Activated T-helper 1 cell treated with anti-CD3 and anti-CD28 coated beads, Interleukin-12 subunit alpha, Interleukin-12 subunit beta, Interleukin-2, Interleukin-4 antibody, amounts not matched to agents 30 ng/mL and 10 ng/mL and 1 ng/mL, durations not matched to agents 14 hours and 24 hours and 36 hours (primary cell): ENCODE measurements around the gene NAP1L5. TPM values are rescaled to one million over a fixed set of nuclear protein-coding genes. Genes with fewer than 3 reads are reported as not detected.

Experiments used
- DNase-seq: peaks from one replicate; pipeline ENCODE4 v3.0.0; 2021; ENCODE audit warnings: low spot score
- H3K27ac Mint-ChIP-seq: one replicate; pipeline ENCODE4 v1.8.0; 2021; ENCODE audit warnings: mild to moderate bottlenecking, mixed read lengths
- H3K27me3 Mint-ChIP-seq: one replicate; pipeline ENCODE4 v1.8.0; 2022; ENCODE audit warnings: mild to moderate bottlenecking, moderate library complexity, mixed read lengths; ENCODE audit not compliant: insufficient read depth
- H3K36me3 Mint-ChIP-seq: one replicate; pipeline ENCODE4 v1.8.0; 2021; ENCODE audit warnings: low read depth, mixed read lengths
- H3K4me1 Mint-ChIP-seq: one replicate; pipeline ENCODE4 v1.8.0; 2021; ENCODE audit warnings: low read depth, mixed read lengths
- H3K4me3 Mint-ChIP-seq: one replicate; pipeline ENCODE4 v1.8.0; 2021; ENCODE audit warnings: mild to moderate bottlenecking, moderate library complexity, mixed read lengths
- H3K9me3 Mint-ChIP-seq: one replicate; pipeline ENCODE4 v1.8.0; 2021; ENCODE audit warnings: mixed read lengths
- intact Hi-C: fragments of 100-400 bp; cut with micrococcal nuclease; formaldehyde crosslinking; loops from one replicate; pipeline ENCODE4 v1.15.1; 2024
- total RNA-seq: library from RNA; stranded (reverse); gene quantifications from 2 replicates; pipeline ENCODE4 v1.2.3, GENCODE V29; 2022

The NAP1L5 gene
- total RNA-seq, 1 donor from 2014 or later: 5.5 TPM

DNA sequence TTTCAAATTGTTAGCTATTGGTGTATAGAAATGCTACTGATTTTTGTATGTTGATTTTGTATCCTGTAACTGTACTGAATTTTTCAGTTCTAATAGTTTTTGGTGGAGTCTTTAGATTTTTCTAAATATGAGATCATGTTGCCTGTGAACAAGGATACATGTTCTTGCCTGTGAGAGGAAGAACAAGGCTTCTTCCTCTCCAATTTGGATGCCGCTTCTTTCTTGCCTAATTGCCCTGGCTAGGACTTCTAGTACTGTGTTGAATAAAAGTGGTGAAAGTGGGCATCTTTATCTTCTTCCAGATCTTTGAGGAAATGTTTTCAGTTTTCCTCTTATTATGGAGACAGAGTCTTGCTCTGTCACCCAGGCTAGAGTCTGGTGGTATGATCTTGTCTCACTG is 16.2 kb upstream of the NAP1L5 start:
- no peak overlapping the region for H3K27ac Mint-ChIP-seq
- H3K27me3 Mint-ChIP-seq: no peaks in the 10 kb centered on the region
- intact Hi-C loops: no loop called here
- H3K36me3 Mint-ChIP-seq: peaks cover 40% of the 10 kb centered on the region
- H3K4me1 Mint-ChIP-seq: no peaks in the 10 kb centered on the region
- H3K9me3 Mint-ChIP-seq: peaks cover 32% of the 10 kb centered on the region
- no peak for DNase-seq
- H3K4me3 Mint-ChIP-seq: no peak overlapping the region

GRCh38 chr4:88709989-88710388 is 12.4 kb upstream of the NAP1L5 start:
- H3K4me1 Mint-ChIP-seq: no peaks in the 10 kb centered on the region
- DNase-seq: no peak
- peaks cover 2% of the 10 kb centered on the region for H3K9me3 Mint-ChIP-seq
- no peak overlapping the region for H3K4me3 Mint-ChIP-seq
- intact Hi-C loops: no loop called here
- peaks cover 33% of the 10 kb centered on the region for H3K36me3 Mint-ChIP-seq
- no peaks in the 10 kb centered on the region for H3K27me3 Mint-ChIP-seq
- no peak overlapping the region for H3K27ac Mint-ChIP-seq

DNA sequence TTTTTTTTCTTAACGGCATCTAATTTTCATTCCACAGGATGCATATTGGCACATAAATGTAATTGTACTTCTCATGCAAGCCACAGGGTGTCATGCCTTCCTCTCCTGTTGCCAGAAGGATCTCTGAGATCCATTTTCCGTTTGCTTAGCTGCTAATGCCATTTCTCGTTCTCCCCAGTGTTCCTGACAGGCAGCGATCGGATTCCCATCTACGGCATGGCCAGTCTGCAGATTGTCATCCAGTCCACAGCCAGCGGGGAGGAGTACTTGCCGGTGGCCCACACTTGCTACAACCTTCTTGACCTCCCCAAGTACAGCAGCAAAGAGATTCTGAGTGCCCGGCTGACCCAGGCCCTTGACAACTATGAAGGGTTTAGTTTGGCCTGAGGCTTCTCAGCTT is 8.9 kb upstream of the NAP1L5 start:
- Mint-ChIP-seq H3K4me1 (no peaks in the 10 kb centered on the region), H3K9me3 (no peaks in the 10 kb centered on the region), H3K36me3 (peaks cover 29% of the 10 kb centered on the region), H3K4me3 (no peak overlapping the region), H3K27ac (no peak overlapping the region), H3K27me3 (no peaks in the 10 kb centered on the region)
- intact Hi-C loops: no loop called here
- DNase-seq: no peak

DNA sequence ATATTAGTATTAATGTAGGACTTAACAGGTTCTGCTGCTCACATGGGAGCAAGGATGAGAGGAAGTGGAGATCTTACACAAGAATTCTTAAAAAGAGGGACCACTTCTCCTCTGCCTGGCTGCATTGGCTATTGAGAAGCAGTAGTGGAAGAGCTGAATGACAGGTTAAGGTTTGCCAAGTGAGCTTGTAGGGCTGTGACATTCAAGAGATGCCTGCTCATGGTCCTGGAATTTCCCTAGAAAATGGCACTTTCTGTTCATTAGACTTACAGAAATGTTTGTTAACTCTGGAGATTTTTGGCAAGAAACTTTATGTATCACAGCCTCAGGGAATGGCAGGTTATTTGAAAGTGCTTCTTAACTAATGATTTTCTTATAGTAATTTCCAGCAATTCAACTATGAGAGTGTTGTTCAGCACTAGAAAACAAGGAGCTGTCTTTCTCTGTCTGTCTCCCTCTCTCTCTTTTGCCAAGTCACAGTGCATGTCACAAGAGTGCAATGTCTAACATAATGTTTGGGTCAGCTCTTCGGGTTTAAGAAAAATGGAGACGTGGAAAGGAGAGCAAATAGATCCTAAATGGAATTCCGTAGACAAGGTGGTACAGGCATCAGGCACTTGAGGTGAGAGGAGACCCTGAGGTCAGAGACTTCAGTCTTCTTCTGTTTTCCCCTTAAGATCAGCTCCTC is 8.3 kb upstream of the NAP1L5 start:
- Mint-ChIP-seq H3K4me1 (no peaks in the 10 kb centered on the region), H3K4me3 (no peak overlapping the region), H3K27me3 (no peaks in the 10 kb centered on the region), H3K36me3 (peaks cover 29% of the 10 kb centered on the region), H3K9me3 (no peaks in the 10 kb centered on the region), H3K27ac (no peak overlapping the region)
- no peak for DNase-seq
- intact Hi-C loops: no loop called here

- Mint-ChIP-seq H3K4me3 (no peak overlapping the region), H3K27me3 (no peaks in the 10 kb centered on the region), H3K27ac (no peak overlapping the region), H3K4me1 (no peaks in the 10 kb centered on the region), H3K9me3 (no peaks in the 10 kb centered on the region), H3K36me3 (peaks cover 29% of the 10 kb centered on the region)
- no peak for DNase-seq
- intact Hi-C loops: no loop called here
Observed at GRCh38 chr4:88705223-88705622, 7.6 kb upstream of the NAP1L5 start.

DNA sequence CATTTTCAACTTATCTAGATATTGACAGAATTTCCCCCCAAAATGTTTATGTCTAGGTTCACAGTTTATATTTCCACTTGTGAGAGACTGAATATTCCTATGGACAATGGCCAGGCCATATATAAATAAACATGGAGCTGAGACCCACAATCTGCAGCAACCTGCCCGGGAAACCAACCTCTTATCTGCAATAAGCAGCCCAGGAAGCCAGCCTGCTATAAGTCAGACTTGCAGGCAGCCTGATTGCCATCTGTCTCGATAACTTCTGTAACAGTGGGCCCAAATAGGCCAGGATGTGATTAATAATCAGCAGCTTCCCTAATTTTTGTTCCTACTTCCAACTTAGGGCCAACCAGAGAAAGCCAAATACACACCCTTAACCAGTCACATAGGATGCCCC is 5.2 kb upstream of the NAP1L5 start:
- no peaks in the 10 kb centered on the region for H3K9me3 Mint-ChIP-seq
- peaks cover 25% of the 10 kb centered on the region for H3K36me3 Mint-ChIP-seq
- H3K27ac Mint-ChIP-seq: no peak overlapping the region
- H3K4me3 Mint-ChIP-seq: no peak overlapping the region
- H3K4me1 Mint-ChIP-seq: no peaks in the 10 kb centered on the region
- no peak for DNase-seq
- intact Hi-C loops: no loop called here
- H3K27me3 Mint-ChIP-seq: peaks cover 2% of the 10 kb centered on the region

DNA sequence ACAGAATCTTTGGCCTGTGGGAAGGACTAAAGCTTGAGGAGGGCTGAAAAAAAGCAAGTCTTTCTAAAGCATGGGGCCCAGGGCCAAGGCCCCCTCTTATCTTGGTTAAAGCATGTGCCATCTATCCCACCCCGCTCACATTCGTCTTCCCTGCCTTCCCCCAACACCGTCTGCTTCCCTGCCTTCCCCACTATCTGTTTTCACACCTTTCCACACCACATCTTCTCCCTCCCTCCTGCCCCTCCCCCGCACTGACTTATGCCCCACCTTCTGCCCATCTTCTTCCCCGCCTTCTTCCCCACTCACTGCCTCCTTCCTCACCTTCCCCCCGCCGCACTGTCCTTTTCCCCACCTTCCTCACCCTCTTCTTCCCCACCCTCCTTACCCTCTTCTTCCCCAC is 890 bp upstream of the NAP1L5 start:
- H3K9me3 Mint-ChIP-seq: no peaks in the 10 kb centered on the region
- no peaks in the 10 kb centered on the region for H3K4me1 Mint-ChIP-seq
- peak overlapping the region; percentile 88 for H3K4me3 Mint-ChIP-seq
- peaks cover 2% of the 10 kb centered on the region for H3K27me3 Mint-ChIP-seq
- no peak overlapping the region for H3K27ac Mint-ChIP-seq
- H3K36me3 Mint-ChIP-seq: peaks cover 8% of the 10 kb centered on the region
- no peak for DNase-seq
- intact Hi-C loops: loop anchor here (5.0 kb wide), 1 partner anchor 94 kb away; no protein-coding TSS in a partner anchor

DNA sequence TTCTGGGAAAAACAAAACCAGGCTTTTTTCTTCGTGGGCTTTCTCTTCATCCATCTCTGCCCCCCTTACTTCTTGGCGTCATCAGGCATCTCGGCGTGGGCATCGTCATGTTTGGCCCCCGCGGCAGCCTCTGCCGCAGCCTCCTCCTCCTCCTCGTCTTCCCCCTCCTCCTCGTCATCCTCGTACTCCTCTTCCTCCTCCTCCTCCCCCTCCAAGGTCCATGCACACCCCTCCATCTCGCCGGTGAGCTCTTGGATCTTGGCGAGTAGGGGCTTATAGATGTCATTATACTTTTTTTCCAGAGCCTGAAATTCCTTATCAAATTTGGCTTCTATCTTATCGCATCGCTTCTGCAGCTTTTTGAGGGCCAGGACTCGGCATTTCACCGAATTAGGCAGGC is 488 bp downstream of the NAP1L5 start:
- Mint-ChIP-seq H3K36me3 (peaks cover 6% of the 10 kb centered on the region), H3K4me3 (peak overlapping the region; percentile 88), H3K27me3 (peaks cover 2% of the 10 kb centered on the region), H3K9me3 (no peaks in the 10 kb centered on the region), H3K4me1 (no peaks in the 10 kb centered on the region), H3K27ac (peak overlapping the region; percentile 83)
- intact Hi-C loops: loop anchor here (1.0 to 5.0 kb wide), 5 partner anchors 95 to 414 kb away; partner anchors contain the start of gene TIGD2
- no peak for DNase-seq

- Mint-ChIP-seq H3K9me3 (no peaks in the 10 kb centered on the region), H3K4me1 (no peaks in the 10 kb centered on the region), H3K36me3 (peaks cover 6% of the 10 kb centered on the region), H3K27ac (peak overlapping the region; percentile 35), H3K4me3 (peak overlapping the region; percentile 88), H3K27me3 (peaks cover 2% of the 10 kb centered on the region)
- intact Hi-C loops: loop anchor here (1.0 to 5.0 kb wide), 5 partner anchors 96 to 415 kb away; partner anchors contain the start of gene TIGD2
- no peak for DNase-seq
Observed at GRCh38 chr4:88696630-88697029, 999 bp downstream of the NAP1L5 start.

DNA sequence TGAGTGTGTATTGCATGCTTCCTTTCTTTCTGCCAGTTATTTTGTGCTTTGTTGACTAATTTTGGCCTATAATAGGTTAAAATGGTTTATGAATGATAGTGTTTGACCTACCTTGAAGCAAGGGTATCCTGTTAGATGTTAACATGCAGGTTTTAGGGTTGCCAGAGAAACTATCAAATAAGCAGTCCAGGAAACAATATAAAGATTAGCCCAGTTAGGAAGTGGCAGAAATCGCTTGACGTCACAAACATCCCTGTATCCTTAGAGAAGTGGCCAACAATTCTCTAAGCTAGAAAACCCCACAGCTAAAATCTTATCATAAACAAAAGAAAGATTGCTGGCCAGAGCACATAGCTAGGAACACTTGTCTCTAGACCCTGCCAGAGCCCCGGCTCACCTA is 3.8 kb downstream of the NAP1L5 start:
- DNase-seq: no peak
- Mint-ChIP-seq H3K27ac (no peak overlapping the region), H3K4me3 (no peak overlapping the region), H3K9me3 (no peaks in the 10 kb centered on the region), H3K36me3 (peaks cover 7% of the 10 kb centered on the region), H3K27me3 (peaks cover 2% of the 10 kb centered on the region), H3K4me1 (no peaks in the 10 kb centered on the region)
- intact Hi-C loops: no loop called here

DNA sequence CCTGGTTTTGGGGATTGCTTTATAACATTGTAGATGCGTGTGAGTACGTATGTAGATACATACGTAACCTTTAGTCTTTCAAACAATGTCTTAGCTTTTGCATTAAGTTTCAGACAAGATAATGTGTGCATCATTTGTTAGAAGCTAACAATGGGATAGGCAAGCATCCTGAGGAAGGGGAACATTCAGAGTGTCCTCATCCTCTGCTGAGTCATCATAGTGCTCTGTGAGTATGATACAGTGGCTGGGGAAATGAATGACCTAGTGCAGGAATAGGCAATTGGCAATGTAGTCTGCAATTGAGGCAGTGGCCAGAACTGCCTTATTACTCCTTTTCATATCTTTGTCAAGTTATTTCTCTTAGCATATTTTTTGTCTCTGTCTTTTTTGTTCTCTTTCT is 7.3 kb downstream of the NAP1L5 start:
- no peaks in the 10 kb centered on the region for H3K9me3 Mint-ChIP-seq
- H3K4me1 Mint-ChIP-seq: no peaks in the 10 kb centered on the region
- H3K27ac Mint-ChIP-seq: no peak overlapping the region
- no peak overlapping the region for H3K4me3 Mint-ChIP-seq
- H3K36me3 Mint-ChIP-seq: peaks cover 13% of the 10 kb centered on the region
- no peak for DNase-seq
- H3K27me3 Mint-ChIP-seq: no peaks in the 10 kb centered on the region
- intact Hi-C loops: no loop called here

GRCh38 chr4:88681209-88681608 is 16.4 kb downstream of the NAP1L5 start:
- Mint-ChIP-seq H3K27me3 (no peaks in the 10 kb centered on the region), H3K36me3 (peaks cover 38% of the 10 kb centered on the region), H3K4me1 (no peaks in the 10 kb centered on the region), H3K4me3 (no peak overlapping the region), H3K9me3 (no peaks in the 10 kb centered on the region), H3K27ac (no peak overlapping the region)
- DNase-seq: no peak
- intact Hi-C loops: no loop called here

- no peak for DNase-seq
- no peaks in the 10 kb centered on the region for H3K9me3 Mint-ChIP-seq
- no peak overlapping the region for H3K27ac Mint-ChIP-seq
- intact Hi-C loops: no loop called here
- no peaks in the 10 kb centered on the region for H3K4me1 Mint-ChIP-seq
- no peak overlapping the region for H3K4me3 Mint-ChIP-seq
- no peaks in the 10 kb centered on the region for H3K27me3 Mint-ChIP-seq
- peaks cover 21% of the 10 kb centered on the region for H3K36me3 Mint-ChIP-seq
Observed at GRCh38 chr4:88675543-88675942, 22.1 kb downstream of the NAP1L5 start.

DNA sequence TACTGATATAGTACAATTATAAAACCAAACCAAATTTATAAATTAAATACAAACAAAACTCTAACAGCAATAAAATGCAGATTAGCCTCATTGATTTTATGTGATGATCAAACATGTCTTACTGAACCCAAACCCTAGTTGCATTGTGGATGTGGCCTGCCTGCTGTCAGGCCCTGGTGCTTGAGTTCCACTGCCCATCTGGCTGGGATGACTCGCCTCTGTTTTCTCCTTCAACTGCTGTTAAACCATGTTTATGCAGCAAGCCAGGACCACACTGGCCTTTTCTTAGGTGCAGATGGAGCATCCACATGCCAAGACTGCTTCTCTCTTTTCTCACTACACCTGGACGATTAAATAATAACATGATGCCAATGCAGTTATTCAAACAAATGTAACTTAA is 22.6 kb downstream of the NAP1L5 start:
- Mint-ChIP-seq H3K4me1 (no peaks in the 10 kb centered on the region), H3K36me3 (peaks cover 20% of the 10 kb centered on the region), H3K4me3 (no peak overlapping the region), H3K27me3 (no peaks in the 10 kb centered on the region), H3K27ac (no peak overlapping the region), H3K9me3 (no peaks in the 10 kb centered on the region)
- intact Hi-C loops: loop anchor here (5.0 kb wide), 2 partner anchors 142 to 347 kb away; no protein-coding TSS in a partner anchor
- DNase-seq: no peak
